GM12891 (cell line): ENCODE measurements around the gene SSBP4.

ENCODE experiments used
- PAX5 ChIP-seq: IDR thresholded peaks from 2 replicates; pipeline ENCODE4 v1.6.1; 2011; ENCODE audit warnings: low read length, moderate library complexity, mild to moderate bottlenecking; ENCODE audit not compliant: insufficient read depth, severe bottlenecking
- POLR2A ChIP-seq: IDR thresholded peaks from 2 replicates; pipeline ENCODE4 v1.6.1; 2011; ENCODE audit warnings: low read depth, low read length, control low read depth
- POLR2AphosphoS5 ChIP-seq: IDR thresholded peaks from 2 replicates; pipeline ENCODE4 v1.6.1; 2011; ENCODE audit warnings: low read depth, low read length, control low read depth
- POU2F2 ChIP-seq: IDR thresholded peaks from 2 replicates; pipeline ENCODE4 v1.6.1; 2011; ENCODE audit warnings: low read depth, mild to moderate bottlenecking, control low read depth, low read length, moderate library complexity
- SPI1 ChIP-seq: IDR thresholded peaks from 2 replicates; pipeline ENCODE4 v1.6.1; 2011; ENCODE audit warnings: low read depth, low read length, control low read depth
- TAF1 ChIP-seq: IDR thresholded peaks from 2 replicates; pipeline ENCODE4 v1.6.1; 2011; ENCODE audit warnings: low read depth, low read length, control low read depth

GRCh38 chr19:18425515-18426415 is 6.6 kb downstream of the SSBP4 start:
- TF ChIP-seq TAF1, result no peak
- no peak for TF ChIP-seq POLR2A
- no peak for TF ChIP-seq POLR2AphosphoS5
- TF ChIP-seq SPI1, result no peak
- TF ChIP-seq PAX5, result no peak
- no peak for TF ChIP-seq POU2F2
